Muscle of leg (tissue), 11 donors: ENCODE measurements around the gene ZDHHC16. TPM values are rescaled to one million over a fixed set of nuclear protein-coding genes. Genes with fewer than 3 reads are reported as not detected.
"Not testable (repeated sequence)": the region's sequence is repeated elsewhere in the genome, so short reads cannot be mapped to it uniquely, and the experiment has no call there.

Experiments used
- DNase-seq: peaks from one replicate; pipeline ENCODE4 v3.0.0; 2013
- H3K27ac ChIP-seq: one replicate; pipeline ENCODE4 v1.5.1; 2013; ENCODE audit warnings: mild to moderate bottlenecking, low read length, control low read depth
- H3K27me3 ChIP-seq: one replicate; pipeline ENCODE4 v1.6.1; 2013; ENCODE audit warnings: low read length; ENCODE audit not compliant: control insufficient read depth, insufficient read depth
- H3K36me3 ChIP-seq: one replicate; pipeline ENCODE4 v1.6.1; 2013; ENCODE audit warnings: low read length; ENCODE audit not compliant: control insufficient read depth, insufficient read depth
- H3K4me1 ChIP-seq: one replicate; pipeline ENCODE4 v1.6.1; 2013; ENCODE audit warnings: low read length; ENCODE audit not compliant: control insufficient read depth, insufficient read depth
- H3K4me3 ChIP-seq: one replicate; pipeline ENCODE4 v1.5.1; 2013; ENCODE audit warnings: low read length, control low read depth
- H3K9me3 ChIP-seq: replicated peaks from 2 replicates; pipeline ENCODE4 v1.6.1; 2013; ENCODE audit warnings: low read depth, low read length; ENCODE audit not compliant: control insufficient read depth
- WGBS: methylation state at CpG from one replicate; pipeline ENCODE4 v1.1.5; 2013; ENCODE audit warnings: missing lambda C conversion rate; ENCODE audit not compliant: insufficient coverage; 5-methylcytosine and 5-hydroxymethylcytosine counted together
- polyA plus RNA-seq, 8 donors: library from polyadenylated mRNA; unstranded; fragments of 120-200 nt; gene quantifications; one replicate each; pipeline versions ENCODE4 v1.2.1 to v1.2.3, GENCODE V29; 2013; ENCODE audit warnings: inconsistent platforms in 1 of 8, low replicate concordance in 1 of 8; ENCODE audit not compliant: insufficient read length in 8 of 8, insufficient read depth in 1 of 8
- total RNA-seq: library from RNA; stranded (reverse); fragments of 120-200 nt; gene quantifications from one replicate; pipeline ENCODE4 v1.2.4, GENCODE V29; 2013

ZDHHC16 gene
- total and polyA plus RNA-seq, 9 donors, result 26.8 to 34.6 (median 31.4) TPM

DNA sequence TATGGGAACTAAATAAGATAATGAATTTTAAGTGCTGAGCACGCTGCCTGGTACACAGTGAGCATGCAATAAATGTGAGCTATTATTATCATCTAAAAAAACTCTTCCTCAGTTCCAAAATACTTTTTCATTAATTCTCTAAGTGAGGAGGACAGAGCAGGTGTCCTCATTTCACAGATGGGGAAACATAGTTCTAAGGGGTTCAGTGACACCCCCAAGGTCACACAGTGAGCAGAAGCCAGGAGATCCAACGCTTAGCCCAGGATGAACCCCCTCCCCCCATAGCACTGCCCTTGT lies 38.1 kb upstream of the ZDHHC16 start:
- Histone ChIP-seq H3K27ac (no peak overlapping the region), H3K4me1 (peaks cover 4% of the 10 kb centered on the region), H3K4me3 (no peak overlapping the region), H3K9me3 (no peaks in the 10 kb centered on the region), H3K27me3 (no peaks in the 10 kb centered on the region), H3K36me3 (peaks cover 2% of the 10 kb centered on the region)
- DNase-seq, result no peak
- WGBS, result 80% methylated on average over 1 of the region's 2 CpGs

DNA sequence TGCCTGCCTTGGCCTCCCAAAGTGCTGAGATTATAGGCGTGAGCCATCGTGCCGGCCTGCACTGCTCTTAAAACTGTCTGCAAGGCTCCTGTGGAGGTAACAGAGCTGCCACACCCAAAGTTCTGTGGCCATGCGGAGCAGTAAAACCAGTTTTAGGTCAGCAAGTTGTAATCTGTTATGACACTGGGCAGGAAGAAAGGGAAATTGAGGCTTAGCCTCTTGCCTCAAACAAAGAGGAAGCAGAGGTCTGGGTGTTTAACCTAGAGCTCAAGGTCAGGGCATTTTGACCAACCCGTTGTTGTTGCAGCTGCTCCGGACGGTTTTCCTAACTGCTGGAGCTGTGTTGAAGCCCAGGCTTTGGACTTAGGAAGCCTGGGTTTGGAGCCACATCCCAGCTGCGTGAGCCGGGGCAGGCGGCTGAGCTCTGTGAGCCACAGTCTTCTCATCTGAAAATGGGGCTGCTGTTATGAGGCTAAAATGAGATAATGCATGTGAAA lies 37.4 kb upstream of the ZDHHC16 start:
- Histone ChIP-seq H3K9me3 (no peaks in the 10 kb centered on the region), H3K4me3 (no peak overlapping the region), H3K27me3 (no peaks in the 10 kb centered on the region), H3K36me3 (peaks cover 2% of the 10 kb centered on the region), H3K4me1 (peaks cover 4% of the 10 kb centered on the region), H3K27ac (no peak overlapping the region)
- WGBS, result 60% methylated on average over 10 of the region's 10 CpGs
- DNase-seq, result no peak

DNA sequence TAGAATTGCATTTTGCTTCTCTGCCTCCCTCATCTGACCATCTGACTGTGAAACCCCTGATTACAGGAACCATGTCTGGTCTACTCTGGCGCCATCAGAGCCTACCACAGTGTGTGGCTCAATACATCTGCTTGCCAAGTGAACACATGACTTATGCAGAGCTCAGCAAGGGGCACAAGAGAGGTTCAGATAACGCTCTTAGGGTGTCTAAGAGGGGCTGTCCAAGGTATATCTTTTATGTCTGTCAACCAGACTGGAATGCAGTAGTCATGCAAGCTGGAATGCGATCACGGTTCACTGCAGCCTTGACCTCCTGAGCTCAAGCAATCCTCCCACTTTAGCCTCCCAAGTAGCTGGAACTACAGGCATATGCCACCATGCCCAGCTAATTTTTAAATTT lies 34.6 kb upstream of the ZDHHC16 start:
- Histone ChIP-seq H3K9me3 (no peaks in the 10 kb centered on the region), H3K27ac (no peak overlapping the region), H3K27me3 (no peaks in the 10 kb centered on the region), H3K36me3 (peaks cover 2% of the 10 kb centered on the region), H3K4me3 (no peak overlapping the region), H3K4me1 (peaks cover 4% of the 10 kb centered on the region)
- WGBS, result 75% methylated on average over 4 of the region's 4 CpGs
- no peak for DNase-seq

DNA sequence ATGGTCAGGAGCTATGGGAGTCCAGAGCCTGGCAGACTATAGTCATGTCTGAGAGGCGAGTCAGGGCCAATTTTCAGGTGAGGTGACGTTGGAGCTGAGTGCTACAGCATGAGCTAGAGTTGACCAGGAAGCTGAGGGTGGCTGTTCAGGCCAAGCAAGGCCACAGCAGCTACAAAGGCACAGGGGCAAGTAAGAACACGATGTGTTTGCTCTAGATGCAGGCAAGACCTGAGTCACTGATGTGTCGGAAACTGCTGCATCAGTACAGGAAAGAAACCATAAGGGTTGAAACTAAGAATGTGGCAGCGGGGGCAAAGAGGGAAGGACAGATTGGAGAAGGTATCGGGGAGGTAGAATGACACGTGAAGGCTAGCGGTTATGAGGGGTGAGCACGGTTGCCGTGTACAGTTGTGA lies 33.1 kb upstream of the ZDHHC16 start:
- Histone ChIP-seq H3K27ac (no peak overlapping the region), H3K4me1 (no peaks in the 10 kb centered on the region), H3K36me3 (peaks cover 2% of the 10 kb centered on the region), H3K4me3 (no peak overlapping the region), H3K27me3 (no peaks in the 10 kb centered on the region), H3K9me3 (no peaks in the 10 kb centered on the region)
- 87% methylated on average over 9 of the region's 10 CpGs for WGBS
- DNase-seq, result no peak

DNA sequence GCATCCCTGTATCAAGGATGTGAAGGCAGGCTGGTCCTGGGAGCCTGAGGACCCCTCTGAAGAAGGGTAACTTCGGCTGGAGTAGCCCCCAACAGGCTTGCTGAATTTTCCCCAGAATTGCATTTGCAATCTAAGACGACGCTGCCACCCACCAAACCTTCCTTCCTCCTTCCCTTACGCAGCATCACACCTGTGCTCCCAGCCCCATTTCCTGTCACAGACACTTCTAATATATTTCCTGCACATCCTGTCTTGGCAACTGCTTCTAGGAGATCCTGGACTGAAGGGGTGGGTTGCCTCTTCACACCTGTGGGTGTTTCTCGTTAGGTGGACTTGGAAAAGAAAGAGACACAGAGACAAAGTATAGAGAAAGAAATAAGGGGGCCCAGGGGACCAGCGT lies 29.4 kb upstream of the ZDHHC16 start:
- Histone ChIP-seq H3K4me3 (no peak overlapping the region), H3K9me3 (no peaks in the 10 kb centered on the region), H3K27ac (no peak overlapping the region), H3K4me1 (peaks cover 5% of the 10 kb centered on the region), H3K36me3 (no peaks in the 10 kb centered on the region), H3K27me3 (no peaks in the 10 kb centered on the region)
- DNase-seq, result no peak
- WGBS, result 65% methylated on average over 3 of the region's 6 CpGs

DNA sequence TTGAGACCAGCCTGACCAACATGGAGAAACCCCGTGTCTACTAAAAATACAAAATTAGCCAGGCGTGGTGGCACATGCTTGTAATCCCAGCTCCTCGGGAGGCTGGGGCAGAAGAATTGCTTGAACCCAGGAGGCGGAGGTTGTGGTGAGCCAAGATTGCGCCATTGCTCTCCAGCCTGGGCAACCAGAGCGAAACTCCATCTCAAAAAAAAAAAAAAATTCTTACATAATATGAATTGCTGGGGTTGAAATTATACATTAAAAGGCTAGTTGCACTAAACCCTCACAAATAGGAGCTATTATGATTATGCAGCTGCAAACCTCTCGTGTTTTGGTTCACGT lies 22.2 kb upstream of the ZDHHC16 start:
- WGBS, result no CpG with 5 or more reads among the region's 8 CpGs
- not testable (repeated sequence) for H3K9me3 ChIP-seq, H3K27ac ChIP-seq, H3K4me3 ChIP-seq, H3K36me3 ChIP-seq, H3K27me3 ChIP-seq, DNase-seq
- peaks cover 28% of the 10 kb centered on the region for H3K4me1 ChIP-seq

DNA sequence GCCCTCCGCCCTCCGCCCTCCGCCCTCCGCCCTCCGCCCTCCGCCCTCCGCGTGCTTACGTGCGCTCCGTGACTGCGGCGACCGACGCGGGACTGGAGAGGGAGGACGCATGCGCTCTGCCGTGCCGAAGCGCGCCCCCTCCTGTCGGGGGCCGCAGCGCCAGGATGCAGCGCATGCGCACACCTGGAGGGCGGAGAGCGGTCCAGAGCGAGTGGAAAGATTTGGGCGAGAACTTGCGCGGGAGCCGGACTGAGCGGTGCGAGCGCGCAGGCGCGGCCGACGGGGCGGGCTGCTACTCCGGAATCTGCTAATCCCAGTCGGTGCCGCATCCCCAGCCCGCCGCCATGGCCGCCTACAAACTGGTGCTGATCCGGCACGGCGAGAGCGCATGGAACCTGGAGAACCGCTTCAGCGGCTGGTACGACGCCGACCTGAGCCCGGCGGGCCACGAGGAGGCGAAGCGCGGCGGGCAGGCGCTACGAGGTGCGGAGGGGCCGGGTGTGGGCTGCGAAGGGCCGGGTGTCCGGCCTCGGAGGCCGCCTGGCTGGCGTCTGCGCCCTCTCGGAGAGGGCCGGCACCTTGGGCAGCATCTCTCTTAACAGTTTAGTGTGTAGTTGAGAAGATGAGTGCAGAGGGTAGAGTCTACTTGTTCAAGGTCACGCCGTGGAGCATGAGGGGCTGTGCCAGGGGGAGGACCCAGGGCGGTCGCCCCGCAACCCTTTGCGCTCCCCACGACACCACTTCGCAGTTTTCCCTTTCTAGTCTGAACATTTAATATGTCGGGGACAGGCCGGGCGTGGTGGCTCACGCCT lies 19.8 kb upstream of the ZDHHC16 start, which contains the start of gene PGAM1:
PGAM1 (plus strand) TSS at position 228 of the 812 bp plus-strand sequence; CDS start at position 345, 117 bp downstream.
- H3K27me3 ChIP-seq, result no peaks in the 10 kb centered on the region
- H3K36me3 ChIP-seq, result peaks cover 17% of the 10 kb centered on the region
- WGBS, result under 1% methylated on average over 57 of the region's 90 CpGs
- H3K27ac ChIP-seq, result peak within 1 kb of the TSS; percentile 89
- no peaks in the 10 kb centered on the region for H3K9me3 ChIP-seq
- peak; percentile 98 for DNase-seq
- H3K4me1 ChIP-seq, result peaks cover 23% of the 10 kb centered on the region
- H3K4me3 ChIP-seq, result peak within 1 kb of the TSS; percentile 81

DNA sequence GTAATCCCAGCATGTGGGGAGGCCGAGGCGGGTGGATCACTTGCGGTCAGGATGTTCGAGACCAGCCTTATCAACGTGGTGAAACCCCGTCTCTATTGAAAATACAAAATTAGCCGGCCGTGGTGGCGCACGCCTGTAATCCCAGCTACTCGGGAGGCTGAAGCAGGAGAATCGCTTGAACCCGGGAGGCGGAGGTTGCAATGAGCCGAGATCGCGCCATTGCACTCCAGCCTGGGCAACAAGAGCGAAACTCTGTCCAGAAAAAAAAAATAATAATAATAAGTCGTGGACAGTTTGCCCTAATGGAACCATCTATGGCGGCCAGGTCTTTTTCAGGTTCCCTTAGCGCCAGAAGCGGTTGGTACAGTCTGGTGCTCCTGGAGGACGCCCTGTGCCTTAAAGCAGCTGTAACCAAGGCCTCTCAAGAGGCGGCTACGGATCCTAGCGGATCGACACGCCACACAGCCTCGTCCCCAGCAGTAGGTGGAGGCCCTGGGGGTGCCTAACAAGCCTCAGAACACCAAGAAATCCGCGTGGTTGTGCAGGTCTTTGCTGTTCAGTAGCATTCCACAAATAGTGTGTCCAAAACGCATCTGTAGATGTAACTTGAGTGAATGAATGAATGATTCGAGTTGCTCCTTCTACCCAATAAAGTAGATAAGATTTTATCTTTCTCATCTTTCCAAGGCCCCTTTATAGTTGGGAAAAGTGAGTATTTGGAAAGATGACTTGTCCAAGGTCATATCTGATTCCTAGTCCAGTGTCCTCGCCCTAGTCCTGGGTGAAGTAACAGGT lies 19.0 kb upstream of the ZDHHC16 start:
- no peaks in the 10 kb centered on the region for H3K27me3 ChIP-seq
- H3K9me3 ChIP-seq, result no peaks in the 10 kb centered on the region
- H3K36me3 ChIP-seq, result peaks cover 25% of the 10 kb centered on the region
- no peak for DNase-seq
- H3K4me1 ChIP-seq, result peaks cover 23% of the 10 kb centered on the region
- WGBS, result 2% methylated on average over 23 of the region's 34 CpGs
- H3K4me3 ChIP-seq, result peak overlapping the region; percentile 81
- peak overlapping the region; percentile 81 for H3K27ac ChIP-seq

DNA sequence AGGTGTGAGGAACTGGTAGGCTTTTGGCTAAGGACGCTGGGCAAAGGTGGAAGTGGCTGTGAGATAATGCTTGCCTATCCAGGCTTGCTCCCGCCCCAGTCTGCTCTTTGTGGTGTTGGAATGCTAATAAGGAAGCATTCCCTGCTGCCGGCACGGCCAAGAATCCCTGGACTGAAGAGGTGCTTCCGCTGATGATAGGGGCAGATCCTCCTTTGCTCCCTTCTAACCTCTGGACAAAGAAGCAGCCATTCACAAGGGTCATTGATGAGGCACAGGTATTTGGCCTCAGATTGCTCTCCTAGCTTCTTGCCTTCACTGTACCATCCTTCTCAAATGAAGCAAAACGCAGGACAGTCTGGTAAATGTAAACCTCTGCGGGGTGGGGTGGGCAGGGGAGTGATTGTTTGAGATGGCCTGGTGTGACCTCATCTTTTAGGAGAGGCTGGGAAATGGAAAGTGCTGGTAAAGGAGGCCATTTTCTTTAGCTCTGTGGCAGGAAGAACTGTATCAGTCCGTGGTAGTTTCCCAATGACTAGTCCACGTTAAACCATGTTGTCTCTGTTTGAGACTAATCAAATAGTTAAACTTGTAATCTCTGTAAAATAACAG lies 18.3 kb upstream of the ZDHHC16 start:
- Histone ChIP-seq H3K27me3 (no peaks in the 10 kb centered on the region), H3K36me3 (peaks cover 27% of the 10 kb centered on the region), H3K9me3 (no peaks in the 10 kb centered on the region), H3K27ac (peak overlapping the region; percentile 67), H3K4me1 (peaks cover 23% of the 10 kb centered on the region), H3K4me3 (peak overlapping the region; percentile 81)
- DNase-seq, result no peak
- WGBS, result 6% methylated on average over 2 of the region's 9 CpGs

DNA sequence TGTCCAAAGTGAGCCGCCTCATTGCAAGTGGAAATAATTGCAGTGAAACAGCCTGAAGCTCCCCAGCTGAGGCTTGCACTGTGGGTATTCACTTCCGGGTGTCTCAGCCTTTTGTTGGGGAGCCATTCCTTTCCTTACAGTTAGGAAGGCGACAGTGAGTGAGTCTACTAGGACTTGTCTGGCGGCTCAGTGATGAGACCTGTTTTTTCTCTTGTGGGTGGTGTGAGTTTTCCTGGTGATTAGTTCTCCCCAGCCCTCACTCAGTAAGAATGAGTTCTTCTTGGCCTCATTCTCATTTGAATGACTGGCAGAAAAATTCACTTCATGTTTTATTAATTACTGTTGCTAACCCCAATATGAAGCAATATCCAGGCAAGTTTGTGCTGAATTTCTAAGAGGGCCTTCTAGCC lies 17.4 kb upstream of the ZDHHC16 start:
- Histone ChIP-seq H3K4me1 (peaks cover 23% of the 10 kb centered on the region), H3K27me3 (no peaks in the 10 kb centered on the region), H3K4me3 (no peak overlapping the region), H3K9me3 (no peaks in the 10 kb centered on the region), H3K36me3 (peaks cover 27% of the 10 kb centered on the region), H3K27ac (no peak overlapping the region)
- WGBS, result 40% methylated on average over 1 of the region's 4 CpGs
- DNase-seq, result no peak
